MM.1S (cell line): ENCODE measurements around the gene RBM17.

Experiments
- DNase-seq: peaks from one replicate; pipeline ENCODE4 v3.0.0-alpha.2; 2015
- H2AFZ ChIP-seq: fragments of 300-600 bp; sonication (generic); 2 replicates; pipeline ENCODE4 v1.6.0; 2016; ENCODE audit warnings: antibody characterized with exemption, low read length
- H3F3A ChIP-seq: fragments of 300-600 bp; sonication (generic); 2 replicates; pipeline ENCODE4 v1.6.1; 2016; ENCODE audit warnings: mild to moderate bottlenecking, antibody characterized with exemption, low read length, moderate library complexity, mixed read lengths; ENCODE audit not compliant: insufficient read depth
- H3K27ac ChIP-seq: fragments of 300-600 bp; sonication (generic); 2 replicates; pipeline ENCODE4 v1.5.1; 2016; ENCODE audit warnings: mild to moderate bottlenecking, low read length
- H3K27me3 ChIP-seq: fragments of 300-600 bp; sonication (generic); replicated peaks from 2 replicates; pipeline ENCODE4 v1.6.0; 2016; ENCODE audit warnings: low read length; ENCODE audit not compliant: insufficient read depth
- H3K36me3 ChIP-seq: fragments of 300-600 bp; sonication (generic); replicated peaks from 2 replicates; pipeline ENCODE4 v1.6.1; 2016; ENCODE audit warnings: mild to moderate bottlenecking, low read length, mixed read lengths; ENCODE audit not compliant: insufficient read depth
- H3K4me1 ChIP-seq: fragments of 300-600 bp; sonication (generic); 2 replicates; pipeline ENCODE4 v1.6.1; 2016; ENCODE audit warnings: low read length, mixed read lengths
- H3K4me2 ChIP-seq: fragments of 300-600 bp; sonication (generic); 2 replicates; pipeline ENCODE4 v1.6.0; 2016; ENCODE audit warnings: low read depth, low read length
- H3K4me3 ChIP-seq: fragments of 300-600 bp; sonication (generic); 2 replicates; pipeline ENCODE4 v1.5.1; 2016; ENCODE audit warnings: low read length, mixed read lengths
- H3K79me2 ChIP-seq: fragments of 300-600 bp; sonication (generic); 2 replicates; pipeline ENCODE4 v1.6.1; 2016; ENCODE audit warnings: mixed run types, low read length, mixed read lengths
- H3K9ac ChIP-seq: fragments of 300-600 bp; sonication (generic); 2 replicates; pipeline ENCODE4 v1.6.1; 2016; ENCODE audit warnings: low read length, mixed read lengths
- H3K9me2 ChIP-seq: fragments of 300-600 bp; sonication (generic); replicated peaks from 2 replicates; pipeline ENCODE4 v1.6.1; 2016; ENCODE audit warnings: mild to moderate bottlenecking, low read length, mixed read lengths; ENCODE audit not compliant: insufficient read depth
- H3K9me3 ChIP-seq: fragments of 300-600 bp; sonication (generic); replicated peaks from 2 replicates; pipeline ENCODE4 v1.6.1; 2016; ENCODE audit warnings: mild to moderate bottlenecking, low read length, mixed read lengths; ENCODE audit not compliant: insufficient read depth
- H4K20me1 ChIP-seq: fragments of 300-600 bp; sonication (generic); 2 replicates; pipeline ENCODE4 v1.6.1; 2016; ENCODE audit warnings: mild to moderate bottlenecking, low read length, moderate library complexity, mixed read lengths; ENCODE audit not compliant: insufficient read depth
- CTCF ChIP-seq: fragments of 300-600 bp; sonication (generic); IDR thresholded peaks from 2 replicates; pipeline ENCODE4 v1.5.1; 2016; ENCODE audit warnings: antibody characterized with exemption, low read length, mixed read lengths
- EZH2 ChIP-seq: fragments of 300-600 bp; sonication (generic); optimal IDR thresholded peaks from 2 replicates; pipeline ENCODE3; 2017; ENCODE audit warnings: low read depth, mild to moderate bottlenecking, antibody characterized with exemption, low read length, mixed read lengths
- EZH2phosphoT487 ChIP-seq: fragments of 300-600 bp; sonication (generic); IDR thresholded peaks from 2 replicates; pipeline ENCODE4 v1.6.1; 2018; ENCODE audit warnings: antibody characterized with exemption, low read length

Gene RBM17

GRCh38 chr10:6077071-6077675 lies 11.7 kb upstream of the RBM17 start:
- Histone ChIP-seq H3F3A (no peaks in the 10 kb centered on the region), H3K27me3 (0 out of 2 replicates have a peak, but pooled peaks cover 4% of the 10 kb centered on the region), H4K20me1 (no peaks in the 10 kb centered on the region), H3K9me3 (no peaks in the 10 kb centered on the region), H3K9me2 (no peaks in the 10 kb centered on the region), H3K4me2 (no peak overlapping the region), H3K9ac (no peak overlapping the region), H3K36me3 (no peaks in the 10 kb centered on the region), H3K4me3 (no peak overlapping the region), H3K4me1 (no peaks in the 10 kb centered on the region), H3K79me2 (no peaks in the 10 kb centered on the region), H2AFZ (no peak overlapping the region), H3K27ac (no peak overlapping the region)
- TF ChIP-seq EZH2: no peak
- no peak for DNase-seq

- no peaks in the 10 kb centered on the region for H3K9me3 ChIP-seq
- no peaks in the 10 kb centered on the region for H3K79me2 ChIP-seq
- H3K36me3 ChIP-seq: no peaks in the 10 kb centered on the region
- H3K27me3 ChIP-seq: peaks cover 17% of the 10 kb centered on the region; the same call in 1 of the 2 replicates
- TF ChIP-seq EZH2phosphoT487 (no peak), EZH2 (no peak), CTCF (no peak)
- H2AFZ ChIP-seq: no peak overlapping the region
- H4K20me1 ChIP-seq: no peaks in the 10 kb centered on the region
- H3K27ac ChIP-seq: no peak overlapping the region
- no peak for DNase-seq
- H3K4me1 ChIP-seq: no peaks in the 10 kb centered on the region
- no peaks in the 10 kb centered on the region for H3K9me2 ChIP-seq
- H3F3A ChIP-seq: no peaks in the 10 kb centered on the region
- no peak overlapping the region for H3K9ac ChIP-seq
- no peak overlapping the region for H3K4me2 ChIP-seq
- no peak overlapping the region for H3K4me3 ChIP-seq
Measured at GRCh38 chr10:6079044-6079443, 9.8 kb upstream of the RBM17 start.

GRCh38 chr10:6080417-6080973 lies 8.3 kb upstream of the RBM17 start:
- Histone ChIP-seq H3K36me3 (no peaks in the 10 kb centered on the region), H3K27ac (no peak overlapping the region), H3K9me3 (no peaks in the 10 kb centered on the region), H3K27me3 (peaks cover 19% of the 10 kb centered on the region; the same call in 1 of the 2 replicates), H4K20me1 (no peaks in the 10 kb centered on the region), H3K79me2 (no peaks in the 10 kb centered on the region), H2AFZ (no peak overlapping the region), H3K9me2 (no peaks in the 10 kb centered on the region), H3K4me2 (no peak overlapping the region), H3F3A (no peaks in the 10 kb centered on the region), H3K4me3 (no peak overlapping the region), H3K9ac (no peak overlapping the region), H3K4me1 (no peaks in the 10 kb centered on the region)
- TF ChIP-seq EZH2phosphoT487 (no peak), CTCF (no peak)
- DNase-seq: no peak
